Measurements from ENCODE around the gene CNGB1.

- no peak for TF ChIP-seq CTCF (conservative IDR thresholded peaks at IDR 0.05; ENCODE audit: low read length)
- TF ChIP-seq EZH2phosphoT487 (IDR thresholded peaks at IDR 0.05; ENCODE audit: borderline replicate concordance, low read depth, low read length): no peak
Measured at GRCh38 chr16:57915811-57916488, 55.0 kb downstream of the CNGB1 start.

Data from OCI-LY7 (cell line).